Adrenal gland (tissue), 5 donors: ENCODE measurements around the gene PRPF40A.

Source experiments
- POLR2A ChIP-seq, 2 donors: fragments of 450-650 bp; IDR thresholded peaks; one replicate each; pipeline ENCODE4 v1.6.1; 2017; ENCODE audit warnings: antibody characterized with exemption in 2 of 2, mild to moderate bottlenecking in 2 of 2, moderate library complexity in 1 of 2
- TF ChIP-seq, protein P1 (sequence below), 6 experiments: fragments of 450-650 bp in 4 of 6; fragments of 200-600 bp in 2 of 6; sonication (generic) in 1 of 6; IDR thresholded peaks; 1 replicate in 5 of 6; 2 replicates in 1 of 6; pipeline versions ENCODE4 v1.5.1 to v1.8.0; 2016 to 2021; ENCODE audit warnings: antibody characterized with exemption in 6 of 6, mild to moderate bottlenecking in 2 of 6, moderate library complexity in 1 of 6
- donor health status: DM: no; HTN: no; CAD: no.

DNA sequence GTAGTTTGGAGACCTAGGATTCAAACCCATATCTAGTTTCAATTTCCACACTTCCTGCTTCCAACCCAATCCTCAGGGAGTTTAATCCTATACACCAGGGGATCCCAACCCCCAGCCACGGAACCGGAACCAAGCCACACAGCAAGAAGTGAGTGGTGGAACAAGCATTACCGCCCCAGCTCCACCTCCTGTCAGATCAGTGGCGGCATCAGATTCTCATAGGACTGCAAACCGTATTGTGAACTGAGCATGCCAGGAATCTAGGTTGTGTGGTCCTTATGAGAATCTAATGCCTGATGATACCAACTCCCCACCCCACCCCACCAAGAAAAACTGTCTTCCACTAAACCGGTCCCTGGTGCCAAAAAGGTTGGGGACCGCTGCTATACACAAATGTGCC, 52.5 kb downstream of the PRPF40A start:
- TF ChIP-seq, protein P1, sequence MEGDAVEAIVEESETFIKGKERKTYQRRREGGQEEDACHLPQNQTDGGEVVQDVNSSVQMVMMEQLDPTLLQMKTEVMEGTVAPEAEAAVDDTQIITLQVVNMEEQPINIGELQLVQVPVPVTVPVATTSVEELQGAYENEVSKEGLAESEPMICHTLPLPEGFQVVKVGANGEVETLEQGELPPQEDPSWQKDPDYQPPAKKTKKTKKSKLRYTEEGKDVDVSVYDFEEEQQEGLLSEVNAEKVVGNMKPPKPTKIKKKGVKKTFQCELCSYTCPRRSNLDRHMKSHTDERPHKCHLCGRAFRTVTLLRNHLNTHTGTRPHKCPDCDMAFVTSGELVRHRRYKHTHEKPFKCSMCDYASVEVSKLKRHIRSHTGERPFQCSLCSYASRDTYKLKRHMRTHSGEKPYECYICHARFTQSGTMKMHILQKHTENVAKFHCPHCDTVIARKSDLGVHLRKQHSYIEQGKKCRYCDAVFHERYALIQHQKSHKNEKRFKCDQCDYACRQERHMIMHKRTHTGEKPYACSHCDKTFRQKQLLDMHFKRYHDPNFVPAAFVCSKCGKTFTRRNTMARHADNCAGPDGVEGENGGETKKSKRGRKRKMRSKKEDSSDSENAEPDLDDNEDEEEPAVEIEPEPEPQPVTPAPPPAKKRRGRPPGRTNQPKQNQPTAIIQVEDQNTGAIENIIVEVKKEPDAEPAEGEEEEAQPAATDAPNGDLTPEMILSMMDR (IDR thresholded peaks at IDR 0.05) = no peak
- no peak for TF ChIP-seq POLR2A (IDR thresholded peaks at IDR 0.05)
